GM18907 (cell line): Measurements from ENCODE around the gene RTL1.

ENCODE experiments used
- ATAC-seq: cut with Tn5 transposase; IDR thresholded peaks from one replicate; pipeline ENCODE4 v1.9.1; 2021; ENCODE audit warnings: mild to moderate bottlenecking, moderate library complexity; ENCODE audit not compliant: unreplicated experiment

RTL1 gene

GRCh38 chr14:100854435-100854834 is 49.1 kb downstream of the RTL1 start:
- no peak for ATAC-seq

GRCh38 chr14:100851946-100852620 is 51.4 kb downstream of the RTL1 start:
- no peak for ATAC-seq

- no peak for ATAC-seq
Observed at GRCh38 chr14:100851586-100851916, 52.0 kb downstream of the RTL1 start.

GRCh38 chr14:100850841-100851585 is 52.5 kb downstream of the RTL1 start:
- ATAC-seq = peak; percentile 65

- ATAC-seq = no peak
Observed at GRCh38 chr14:100849115-100849781, 54.3 kb downstream of the RTL1 start.

GRCh38 chr14:100846309-100846859 is 57.1 kb downstream of the RTL1 start:
- no peak for ATAC-seq

GRCh38 chr14:100845341-100845740 is 58.2 kb downstream of the RTL1 start:
- no peak for ATAC-seq

- ATAC-seq = no peak
Observed at GRCh38 chr14:100844846-100845245, 58.7 kb downstream of the RTL1 start.

GRCh38 chr14:100844421-100844820 is 59.1 kb downstream of the RTL1 start:
- no peak for ATAC-seq

- ATAC-seq = no peak
Observed at GRCh38 chr14:100844082-100844408, 59.5 kb downstream of the RTL1 start.

GRCh38 chr14:100842799-100843198 is 60.7 kb downstream of the RTL1 start:
- ATAC-seq = no peak

GRCh38 chr14:100841761-100842403 is 61.6 kb downstream of the RTL1 start:
- no peak for ATAC-seq

GRCh38 chr14:100841066-100841760 is 62.3 kb downstream of the RTL1 start:
- no peak for ATAC-seq

GRCh38 chr14:100840286-100841065 is 63.0 kb downstream of the RTL1 start:
- no peak for ATAC-seq

GRCh38 chr14:100839681-100840111 is 63.8 kb downstream of the RTL1 start:
- no peak for ATAC-seq

- ATAC-seq = no peak
Observed at GRCh38 chr14:100839315-100839585, 64.3 kb downstream of the RTL1 start.

GRCh38 chr14:100838493-100839314 is 64.8 kb downstream of the RTL1 start:
- ATAC-seq = no peak

GRCh38 chr14:100837805-100838350 is 65.6 kb downstream of the RTL1 start:
- ATAC-seq = no peak
